CD4-positive, alpha-beta T cell (primary cell): ENCODE results near the gene BABAM2. TPM values are rescaled to one million over a fixed set of nuclear protein-coding genes. Genes with fewer than 3 reads are reported as not detected.

ENCODE experiments used
- ATAC-seq: fragments of 200-7000 bp; cut with Tn5 transposase; one replicate; pipeline ENCODE4 v1.10.0; 2022; ENCODE audit warnings: mild to moderate bottlenecking; ENCODE audit not compliant: poor library complexity
- CTCF ChIA-PET: fragments of 350-600 bp; sonication (Branson Sonifier 250); formaldehyde crosslinking; loops from one replicate; lab custom pipeline; 2021; ENCODE audit warnings: antibody characterized with exemption, inconsistent platforms; lab: Charles Lee
- POLR2A ChIA-PET: fragments of 350-600 bp; sonication (Branson Sonifier 250); formaldehyde crosslinking; loops from one replicate; lab custom pipeline; 2021; ENCODE audit warnings: antibody characterized with exemption, inconsistent platforms; lab: Charles Lee
- DNase-seq, 14 experiments: peaks; one replicate each; pipeline ENCODE4 v3.0.0-alpha.2; 2013 to 2020; ENCODE audit warnings: mixed read lengths in 2 of 14
- H3K27ac ChIP-seq, 2 donors: one replicate each; pipeline versions ENCODE4 v1.5.1 to v1.7.0; 2013; ENCODE audit warnings: low read length in 2 of 2, low read depth in 1 of 2, mild to moderate bottlenecking in 1 of 2
- H3K27me3 ChIP-seq, 2 experiments: 1 replicate in 1 of 2; 2 replicates in 1 of 2; pipeline versions ENCODE4 v1.6.1 to v1.7.0; 2013; ENCODE audit warnings: low read length in 2 of 2, control low read depth in 1 of 2, mild to moderate bottlenecking in 1 of 2, moderate library complexity in 1 of 2; ENCODE audit not compliant: insufficient read depth in 2 of 2, control insufficient read depth in 1 of 2
- H3K36me3 ChIP-seq: one replicate; pipeline ENCODE4 v1.6.1; 2013; ENCODE audit warnings: low read length, control low read depth; ENCODE audit not compliant: insufficient read depth
- H3K4me1 ChIP-seq: one replicate; pipeline ENCODE4 v1.6.1; 2013; ENCODE audit warnings: low read length, control low read depth; ENCODE audit not compliant: insufficient read depth
- H3K4me3 ChIP-seq: one replicate; pipeline ENCODE4 v1.5.1; 2013; ENCODE audit warnings: mild to moderate bottlenecking, low read length, moderate library complexity
- H3K9me3 ChIP-seq, 2 experiments: 1 replicate in 1 of 2; 2 replicates in 1 of 2; pipeline versions ENCODE4 v1.6.1 to v1.7.0; 2013; ENCODE audit warnings: low read length in 2 of 2, mild to moderate bottlenecking in 2 of 2, control low read depth in 1 of 2, moderate library complexity in 1 of 2; ENCODE audit not compliant: control insufficient read depth in 1 of 2, insufficient read depth in 1 of 2
- H3K27ac Mint-ChIP-seq: one replicate; pipeline ENCODE4 v1.8.0; 2020; ENCODE audit warnings: mixed read lengths
- H3K27me3 Mint-ChIP-seq: one replicate; pipeline ENCODE4 v1.8.0; 2021; ENCODE audit warnings: mixed read lengths
- H3K36me3 Mint-ChIP-seq: one replicate; pipeline ENCODE4 v1.8.0; 2021; ENCODE audit warnings: low read depth, mixed read lengths
- H3K4me1 Mint-ChIP-seq: one replicate; pipeline ENCODE4 v1.8.0; 2021; ENCODE audit warnings: low read depth, mixed read lengths
- H3K4me3 Mint-ChIP-seq: one replicate; pipeline ENCODE4 v1.8.0; 2020; ENCODE audit warnings: mild to moderate bottlenecking, mixed read lengths
- H3K9me3 Mint-ChIP-seq: one replicate; pipeline ENCODE4 v1.8.0; 2020; ENCODE audit warnings: mixed read lengths
- intact Hi-C, 2 experiments: fragments of 100-400 bp; cut with DNase I in 1 of 2; cut with micrococcal nuclease in 1 of 2; formaldehyde crosslinking; loops; one replicate each; pipeline versions ENCODE4 v1.15.1 to v1.9.0; 2023 to 2025; cut with DNase I, micrococcal nuclease
- total RNA-seq, 174 experiments: library from RNA in 2 of 174; stranded (reverse) in 2 of 174; gene quantifications; one replicate each; pipeline ENCODE4 v1.2.3 and lab custom pipeline; 2021 to 2026
- TF ChIP-seq, protein P1 (sequence below): fragments of 200-600 bp; IDR thresholded peaks from one replicate; pipeline ENCODE4 v1.8.0; 2022; ENCODE audit warnings: antibody characterized with exemption, mild to moderate bottlenecking

The BABAM2 gene
- total RNA-seq, 2 experiments from 2014 or later: 29.2 to 32.8 TPM

- ChIA-PET POLR2A (no interaction called here), CTCF (no interaction called here)
- intact Hi-C loops: no loop called here
- H3K4me1 ChIP-seq: peaks cover 6% of the 10 kb centered on the region
- no peaks in the 10 kb centered on the region for H3K9me3 Mint-ChIP-seq
- no peaks in the 10 kb centered on the region for H3K9me3 ChIP-seq
- DNase-seq (no peak), ATAC-seq (no peak)
- no peak overlapping the region for H3K27ac ChIP-seq
- TF ChIP-seq, protein P1, sequence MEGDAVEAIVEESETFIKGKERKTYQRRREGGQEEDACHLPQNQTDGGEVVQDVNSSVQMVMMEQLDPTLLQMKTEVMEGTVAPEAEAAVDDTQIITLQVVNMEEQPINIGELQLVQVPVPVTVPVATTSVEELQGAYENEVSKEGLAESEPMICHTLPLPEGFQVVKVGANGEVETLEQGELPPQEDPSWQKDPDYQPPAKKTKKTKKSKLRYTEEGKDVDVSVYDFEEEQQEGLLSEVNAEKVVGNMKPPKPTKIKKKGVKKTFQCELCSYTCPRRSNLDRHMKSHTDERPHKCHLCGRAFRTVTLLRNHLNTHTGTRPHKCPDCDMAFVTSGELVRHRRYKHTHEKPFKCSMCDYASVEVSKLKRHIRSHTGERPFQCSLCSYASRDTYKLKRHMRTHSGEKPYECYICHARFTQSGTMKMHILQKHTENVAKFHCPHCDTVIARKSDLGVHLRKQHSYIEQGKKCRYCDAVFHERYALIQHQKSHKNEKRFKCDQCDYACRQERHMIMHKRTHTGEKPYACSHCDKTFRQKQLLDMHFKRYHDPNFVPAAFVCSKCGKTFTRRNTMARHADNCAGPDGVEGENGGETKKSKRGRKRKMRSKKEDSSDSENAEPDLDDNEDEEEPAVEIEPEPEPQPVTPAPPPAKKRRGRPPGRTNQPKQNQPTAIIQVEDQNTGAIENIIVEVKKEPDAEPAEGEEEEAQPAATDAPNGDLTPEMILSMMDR: no peak
- H3K27ac Mint-ChIP-seq: no peak overlapping the region
- no peaks in the 10 kb centered on the region for H3K27me3 Mint-ChIP-seq
- peaks cover 29% of the 10 kb centered on the region for H3K4me1 Mint-ChIP-seq
- H3K36me3 ChIP-seq: no peaks in the 10 kb centered on the region
- H3K36me3 Mint-ChIP-seq: no peaks in the 10 kb centered on the region
- H3K27me3 ChIP-seq: no peaks in the 10 kb centered on the region
- no peak overlapping the region for H3K4me3 ChIP-seq
- H3K4me3 Mint-ChIP-seq: no peak overlapping the region
Measured at GRCh38 chr2:28080911-28081310, 190.4 kb downstream of the BABAM2 start.

GRCh38 chr2:28082131-28082530, 191.6 kb downstream of the BABAM2 start:
- H3K27ac ChIP-seq: no peak overlapping the region
- peaks cover 29% of the 10 kb centered on the region for H3K4me1 Mint-ChIP-seq
- DNase-seq (peak in 1 of 14 experiments; percentile 1), ATAC-seq (peak; percentile 44)
- H3K27ac Mint-ChIP-seq: no peak overlapping the region
- intact Hi-C loops: no loop called here
- no peaks in the 10 kb centered on the region for H3K36me3 Mint-ChIP-seq
- ChIA-PET CTCF (no interaction called here), POLR2A (no interaction called here)
- H3K4me3 ChIP-seq: no peak overlapping the region
- no peaks in the 10 kb centered on the region for H3K27me3 ChIP-seq
- H3K36me3 ChIP-seq: no peaks in the 10 kb centered on the region
- H3K4me3 Mint-ChIP-seq: no peak overlapping the region
- peaks cover 6% of the 10 kb centered on the region for H3K4me1 ChIP-seq
- H3K27me3 Mint-ChIP-seq: no peaks in the 10 kb centered on the region
- TF ChIP-seq, protein P1: no peak
- no peaks in the 10 kb centered on the region for H3K9me3 ChIP-seq
- H3K9me3 Mint-ChIP-seq: no peaks in the 10 kb centered on the region

DNA sequence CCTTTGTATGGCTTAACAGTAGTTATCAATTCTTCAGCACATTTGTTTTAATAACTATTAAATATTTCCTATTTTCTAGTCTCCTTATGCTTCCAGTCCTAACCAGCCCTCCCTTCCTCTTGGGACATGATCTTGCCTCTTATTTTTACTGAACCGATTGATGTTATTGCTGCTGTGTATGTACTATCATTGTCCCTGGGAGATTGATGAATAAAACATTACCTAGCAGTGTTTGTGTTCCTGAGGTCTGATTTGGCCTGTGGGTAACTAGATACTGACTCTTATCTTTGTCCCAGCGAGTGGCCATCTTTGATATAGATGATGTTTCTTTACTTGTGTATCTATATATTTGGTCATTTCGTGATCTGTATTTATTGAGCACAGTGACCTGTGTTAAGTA, 192.9 kb downstream of the BABAM2 start:
- Histone ChIP-seq H3K27ac (no peak overlapping the region), H3K9me3 (no peaks in the 10 kb centered on the region), H3K27me3 (no peaks in the 10 kb centered on the region), H3K4me3 (no peak overlapping the region), H3K4me1 (peaks cover 6% of the 10 kb centered on the region), H3K36me3 (no peaks in the 10 kb centered on the region)
- Mint-ChIP-seq H3K36me3 (no peaks in the 10 kb centered on the region), H3K9me3 (no peaks in the 10 kb centered on the region), H3K4me3 (no peak overlapping the region), H3K27me3 (no peaks in the 10 kb centered on the region), H3K4me1 (peaks cover 29% of the 10 kb centered on the region), H3K27ac (no peak overlapping the region)
- CTCF ChIA-PET: no interaction called here
- DNase-seq (no peak), ATAC-seq (no peak)
- intact Hi-C loops: no loop called here
- TF ChIP-seq, protein P1: no peak
- POLR2A ChIA-PET: no interaction called here
